ENCODE results near the gene MED23. TPM values are rescaled to one million over a fixed set of nuclear protein-coding genes. Genes with fewer than 3 reads are reported as not detected.

Gene MED23
- total RNA-seq, 1 experiment from 2014 or later = 18.1 TPM

GRCh38 chr6:131555992-131556391 is 72.0 kb downstream of the MED23 start:
- Histone ChIP-seq H3K9me3 (ENCODE audit: low read length) (no peaks in the 10 kb centered on the region), H3K36me3 (ENCODE audit: low read depth, low read length) (no peaks in the 10 kb centered on the region), H3K4me1 (ENCODE audit: insufficient read depth, low read length) (no peaks in the 10 kb centered on the region), H4K20me1 (ENCODE audit: low read length) (no peaks in the 10 kb centered on the region), H3K4me3 (ENCODE audit: low read length) (no peak overlapping the region), H3K9me2 (replicated peaks; ENCODE audit: low read length) (no peaks in the 10 kb centered on the region), H3K9ac (ENCODE audit: low read length) (no peak overlapping the region), H3K79me2 (ENCODE audit: low read length) (no peaks in the 10 kb centered on the region), H3F3A (ENCODE audit: low read length, unreplicated experiment) (no peaks in the 10 kb centered on the region), H3K27ac (ENCODE audit: low read length) (no peak overlapping the region), H3K4me2 (ENCODE audit: low read length) (no peak overlapping the region), H3K27me3 (ENCODE audit: low read length) (no peaks in the 10 kb centered on the region), H2AFZ (ENCODE audit: low read length) (no peak overlapping the region)
- intact Hi-C loops (cut with micrococcal nuclease) = no loop called here
- POLR2A ChIA-PET (ENCODE audit: unreplicated experiment) = no interaction called here
- CTCF ChIA-PET = no interaction called here
- TF ChIP-seq CTCF (conservative IDR thresholded peaks at IDR 0.05; ENCODE audit: low read depth, low read length) = no peak
- no peak for TF ChIP-seq EZH2phosphoT487 (IDR thresholded peaks at IDR 0.05; ENCODE audit: borderline replicate concordance, low read length)
- no peak for TF ChIP-seq EZH2 (IDR thresholded peaks at IDR 0.05; ENCODE audit: low read length, unreplicated experiment)
- no TSS peak for BruUV-seq (replicated peaks)
- DNase-seq (no peak), ATAC-seq (no peak)

- H3K9ac ChIP-seq (ENCODE audit: low read length) = no peak overlapping the region
- no peak for DNase-seq
- TF ChIP-seq EZH2 (IDR thresholded peaks at IDR 0.05; ENCODE audit: low read length, unreplicated experiment) (no peak), EZH2phosphoT487 (IDR thresholded peaks at IDR 0.05; ENCODE audit: borderline replicate concordance, low read length) (no peak), CTCF (conservative IDR thresholded peaks at IDR 0.05; ENCODE audit: low read depth, low read length) (no peak)
- H3K36me3 ChIP-seq (ENCODE audit: low read depth, low read length) = no peaks in the 10 kb centered on the region
- POLR2A ChIA-PET (ENCODE audit: unreplicated experiment) = no interaction called here
- intact Hi-C loops (cut with micrococcal nuclease) = no loop called here
- no peaks in the 10 kb centered on the region for H3K9me3 ChIP-seq (ENCODE audit: low read length)
- no peaks in the 10 kb centered on the region for H3F3A ChIP-seq (ENCODE audit: low read length, unreplicated experiment)
- no peaks in the 10 kb centered on the region for H4K20me1 ChIP-seq (ENCODE audit: low read length)
- no peaks in the 10 kb centered on the region for H3K4me1 ChIP-seq (ENCODE audit: insufficient read depth, low read length)
- H3K27me3 ChIP-seq (ENCODE audit: low read length) = no peaks in the 10 kb centered on the region
- no peak overlapping the region for H2AFZ ChIP-seq (ENCODE audit: low read length)
- no peak overlapping the region for H3K4me3 ChIP-seq (ENCODE audit: low read length)
- no peak overlapping the region for H3K4me2 ChIP-seq (ENCODE audit: low read length)
- no peak for ATAC-seq
- no peaks in the 10 kb centered on the region for H3K79me2 ChIP-seq (ENCODE audit: low read length)
- no TSS peak for BruUV-seq (replicated peaks)
- H3K27ac ChIP-seq (ENCODE audit: low read length) = no peak overlapping the region
- CTCF ChIA-PET = no interaction called here
- no peaks in the 10 kb centered on the region for H3K9me2 ChIP-seq (replicated peaks; ENCODE audit: low read length)
These were observed 75.5 kb downstream of the MED23 start for GRCh38 chr6:131552572-131552971.

GRCh38 chr6:131551902-131552301 is 76.1 kb downstream of the MED23 start:
- TF ChIP-seq EZH2 (IDR thresholded peaks at IDR 0.05; ENCODE audit: low read length, unreplicated experiment) = no peak
- no peak for TF ChIP-seq CTCF (conservative IDR thresholded peaks at IDR 0.05; ENCODE audit: low read depth, low read length)
- TF ChIP-seq EZH2phosphoT487 (IDR thresholded peaks at IDR 0.05; ENCODE audit: borderline replicate concordance, low read length) = no peak
- POLR2A ChIA-PET (ENCODE audit: unreplicated experiment) = no interaction called here
- no peak for ATAC-seq
- H3K36me3 ChIP-seq (ENCODE audit: low read depth, low read length) = no peaks in the 10 kb centered on the region
- BruUV-seq (replicated peaks) = no TSS peak
- CTCF ChIA-PET = no interaction called here
- no peak for DNase-seq
- H3K27me3 ChIP-seq (ENCODE audit: low read length) = no peaks in the 10 kb centered on the region
- no peak overlapping the region for H3K4me2 ChIP-seq (ENCODE audit: low read length)
- H3K27ac ChIP-seq (ENCODE audit: low read length) = no peak overlapping the region
- H3F3A ChIP-seq (ENCODE audit: low read length, unreplicated experiment) = no peaks in the 10 kb centered on the region
- no peaks in the 10 kb centered on the region for H3K9me2 ChIP-seq (replicated peaks; ENCODE audit: low read length)
- H3K79me2 ChIP-seq (ENCODE audit: low read length) = no peaks in the 10 kb centered on the region
- H4K20me1 ChIP-seq (ENCODE audit: low read length) = no peaks in the 10 kb centered on the region
- H2AFZ ChIP-seq (ENCODE audit: low read length) = no peak overlapping the region
- H3K4me1 ChIP-seq (ENCODE audit: insufficient read depth, low read length) = no peaks in the 10 kb centered on the region
- intact Hi-C loops (cut with micrococcal nuclease) = no loop called here
- H3K9ac ChIP-seq (ENCODE audit: low read length) = no peak overlapping the region
- H3K9me3 ChIP-seq (ENCODE audit: low read length) = no peaks in the 10 kb centered on the region
- no peak overlapping the region for H3K4me3 ChIP-seq (ENCODE audit: low read length)

Measured in PC-3 (cell line).